H1 (cell line): ENCODE data around the gene CDC7.

Source experiments
- POLR2AphosphoS5 ChIP-seq: IDR thresholded peaks from 2 replicates; pipeline ENCODE4 v1.6.1; 2011; ENCODE audit warnings: low read depth, low read length
- TEAD4 ChIP-seq: IDR thresholded peaks from 2 replicates; pipeline ENCODE4 v1.6.1; 2012; ENCODE audit warnings: low read depth, low read length, inconsistent platforms, mixed read lengths
- ZNF274 ChIP-seq: IDR thresholded peaks from 2 replicates; pipeline ENCODE4 v1.7.0; 2012; ENCODE audit warnings: low read length, borderline replicate concordance; ENCODE audit errors: extremely low read depth
- TF ChIP-seq, protein P1 (sequence below): IDR thresholded peaks from 2 replicates; pipeline ENCODE4 v1.6.1; 2011; ENCODE audit warnings: low read depth, mild to moderate bottlenecking, low read length; ENCODE audit not compliant: insufficient read depth

DNA sequence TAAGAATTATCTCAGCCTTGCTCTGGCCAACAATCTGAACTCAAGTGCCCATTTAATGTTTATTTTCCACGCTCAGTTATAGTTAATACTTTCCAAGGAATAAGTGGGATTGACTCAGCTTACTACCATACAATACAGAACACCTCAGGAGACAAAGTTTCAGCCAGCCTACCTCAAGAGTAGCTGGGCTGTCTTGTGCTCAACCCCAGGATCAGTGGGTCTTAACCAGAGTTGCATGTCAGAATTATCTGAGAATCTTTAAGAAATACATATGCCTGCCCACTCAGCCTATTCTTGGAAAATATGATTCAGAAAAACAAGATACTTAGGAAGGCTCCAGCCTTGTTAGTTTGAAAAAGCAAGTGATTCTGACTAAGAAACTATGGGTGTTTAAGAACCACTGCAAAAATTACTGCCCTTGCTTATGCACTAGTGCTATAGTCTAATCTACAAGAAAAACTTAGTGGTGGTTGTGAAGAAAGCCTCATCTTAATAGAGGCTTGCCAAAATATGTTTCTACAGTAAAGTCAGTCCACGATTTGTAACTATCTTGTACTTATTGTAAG lies 20.4 kb downstream of the CDC7 start:
- TF ChIP-seq POLR2AphosphoS5, result no peak
- TF ChIP-seq TEAD4, result no peak
- TF ChIP-seq, protein P1, sequence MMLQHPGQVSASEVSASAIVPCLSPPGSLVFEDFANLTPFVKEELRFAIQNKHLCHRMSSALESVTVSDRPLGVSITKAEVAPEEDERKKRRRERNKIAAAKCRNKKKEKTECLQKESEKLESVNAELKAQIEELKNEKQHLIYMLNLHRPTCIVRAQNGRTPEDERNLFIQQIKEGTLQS, result no peak
- no peak for TF ChIP-seq ZNF274
